HepG2 (cell line): ENCODE measurements around the gene NME2. TPM values are rescaled to one million over a fixed set of nuclear protein-coding genes. Genes with fewer than 3 reads are reported as not detected.

Experiments
- ATF6 ChIP-seq: sonication (generic); formaldehyde crosslinking; conservative IDR thresholded peaks from 2 replicates; pipeline ENCODE4 v1.4.0; 2020; ENCODE audit warnings: missing genetic modification reagents
- ESRRA ChIP-seq: sonication (generic); formaldehyde crosslinking; IDR thresholded peaks from 2 replicates; pipeline ENCODE4 v1.5.1; 2020; ENCODE audit warnings: mild to moderate bottlenecking, low read depth, missing genetic modification reagents
- HNF4G ChIP-seq, 2 experiments: sonication (generic) in 1 of 2; formaldehyde crosslinking in 1 of 2; IDR thresholded peaks; 2 replicates each; pipeline versions ENCODE4 v1.4.0 to v1.6.1; 2011 to 2020; ENCODE audit warnings: borderline replicate concordance in 2 of 2, low read depth in 2 of 2, mild to moderate bottlenecking in 2 of 2, low read length in 1 of 2, missing genetic modification reagents in 1 of 2, moderate library complexity in 1 of 2
- LRRFIP1 ChIP-seq: sonication (generic); formaldehyde crosslinking; conservative IDR thresholded peaks from 2 replicates; pipeline ENCODE4 v1.4.0; 2020; ENCODE audit warnings: missing genetic modification reagents
- NFE2L2 ChIP-seq: fragments of 150-350 bp; IDR thresholded peaks from 2 replicates; pipeline ENCODE4 v1.6.1; 2014; ENCODE audit warnings: low read length
- PATZ1 ChIP-seq: sonication (generic); formaldehyde crosslinking; IDR thresholded peaks from 2 replicates; pipeline ENCODE4 v1.4.0; 2020; ENCODE audit warnings: missing genetic modification reagents
- RERE ChIP-seq: IDR thresholded peaks from 2 replicates; pipeline ENCODE4 v1.6.1; 2016; ENCODE audit warnings: low read depth, missing genetic modification reagents, missing compliant biosample characterization
- RFX1 ChIP-seq: fragments of 450-650 bp; IDR thresholded peaks from 2 replicates; pipeline ENCODE4 v1.6.1; 2017
- SMYD3 ChIP-seq: sonication (generic); formaldehyde crosslinking; IDR thresholded peaks from 2 replicates; pipeline ENCODE4 v1.8.1; 2023; ENCODE audit warnings: mild to moderate bottlenecking, missing genetic modification reagents
- ZNF280B ChIP-seq: sonication (generic); formaldehyde crosslinking; IDR thresholded peaks from 2 replicates; pipeline ENCODE4 v1.5.0; 2020; ENCODE audit warnings: missing genetic modification reagents, mild to moderate bottlenecking, borderline replicate concordance
- ZNF33A ChIP-seq: sonication (generic); formaldehyde crosslinking; IDR thresholded peaks from 2 replicates; pipeline ENCODE4 v1.5.1; 2020; ENCODE audit warnings: missing genetic modification reagents, mild to moderate bottlenecking, moderate library complexity, borderline replicate concordance
- ZNF790 ChIP-seq: sonication (generic); formaldehyde crosslinking; IDR thresholded peaks from 2 replicates; pipeline ENCODE4 v1.8.0; 2022; ENCODE audit warnings: missing genetic modification reagents, mild to moderate bottlenecking, borderline replicate concordance
- polyA plus RNA-seq, 8 experiments: library from polyadenylated mRNA; depleted of rRNA in 3 of 8; stranded (reverse) in 7 of 8; unstranded in 1 of 8; fragments of >200 nt; fragmentation: Illumina TruSeq in 4 of 8; extraction: Trizol in 4 of 8; gene quantifications; 2 replicates each; pipeline versions ENCODE4 v1.2.1 to v1.2.3, GENCODE V29; 2011 to 2016; ENCODE audit warnings: low read depth in 4 of 8, missing spikeins in 1 of 8, mixed read lengths in 1 of 8; ENCODE audit not compliant: insufficient read depth in 1 of 8
- total RNA-seq, 5 experiments: library from RNA; depleted of rRNA; stranded (reverse); fragments of >200 nt; fragmentation: Illumina TruSeq; extraction: Trizol; gene quantifications; 2 replicates each; pipeline ENCODE4 v1.2.3, GENCODE V29; 2016; ENCODE audit warnings: low read depth in 1 of 5

The NME2 gene
- total and polyA plus RNA-seq, 2 of the 13 experiments (the other 11 are each of a cell fraction or from before 2014, with no cell fraction given) = 790 to 1,213 TPM

- TF ChIP-seq NFE2L2 = no peak
- TF ChIP-seq LRRFIP1 (CRISPR knock-in tag) = 0 out of 2 replicates have a peak, but pooled peaks have one; percentile 18
- no peak for TF ChIP-seq ATF6 (CRISPR knock-in tag)
- no peak for TF ChIP-seq ZNF280B (CRISPR knock-in tag)
- no peak for TF ChIP-seq RFX1
- 0 out of 2 replicates have a peak, but pooled peaks have one; percentile 10 for TF ChIP-seq HNF4G (IDR thresholded peaks at IDR 0.05; ENCODE audit: borderline replicate concordance, low read depth, low read length)
- TF ChIP-seq HNF4G (CRISPR knock-in tag; IDR thresholded peaks at IDR 0.05; ENCODE audit: borderline replicate concordance, low read depth) = no peak
- peak; percentile 61 for TF ChIP-seq PATZ1 (CRISPR knock-in tag)
- no peak for TF ChIP-seq RERE (CRISPR knock-in tag)
- no peak for TF ChIP-seq ZNF33A (CRISPR knock-in tag)
- no peak for TF ChIP-seq SMYD3
- TF ChIP-seq ESRRA (CRISPR knock-in tag) = 0 out of 2 replicates have a peak, but pooled peaks have one; percentile 18
- TF ChIP-seq ZNF790 (CRISPR knock-in tag) = peak; percentile 42; the same call in 1 of the 2 replicates
Measured at GRCh38 chr17:51119415-51120356, 46.5 kb upstream of the NME2 start (continued).
